Measurements from ENCODE around the gene SORBS1. TPM values are rescaled to one million over a fixed set of nuclear protein-coding genes. Genes with fewer than 3 reads are reported as not detected.

Gene SORBS1
- total RNA-seq, 1 experiment from 2014 or later: 0.56 TPM

GRCh38 chr10:95286707-95287106 lies 274.5 kb downstream of the SORBS1 start:
- Histone ChIP-seq H3K36me3 (ENCODE audit: insufficient read depth, low read length, poor library complexity, severe bottlenecking) (no peaks in the 10 kb centered on the region), H3K9me3 (ENCODE audit: low read depth, low read length, poor library complexity, severe bottlenecking) (no peaks in the 10 kb centered on the region), H3K27me3 (replicated peaks; ENCODE audit: insufficient read depth, low read depth, low read length, poor library complexity) (peaks cover 56% of the 10 kb centered on the region), H3K27ac (ENCODE audit: low read depth, low read length, poor library complexity, severe bottlenecking) (no peak overlapping the region), H3K4me3 (ENCODE audit: low read depth, low read length, poor library complexity, severe bottlenecking) (no peak overlapping the region), H3K4me1 (ENCODE audit: insufficient read depth, low read length, poor library complexity, severe bottlenecking) (no peaks in the 10 kb centered on the region)
- POLR2A ChIA-PET (ENCODE audit: low non-redundant PET): no interaction called here
- intact Hi-C loops (cut with micrococcal nuclease; ENCODE audit: unreplicated experiment): no loop called here
- no TSS peak for BruUV-seq (replicated peaks)
- no peak for TF ChIP-seq CTCF (conservative IDR thresholded peaks at IDR 0.05; ENCODE audit: low read depth, low read length)
- TF ChIP-seq EZH2 (IDR thresholded peaks at IDR 0.05; ENCODE audit: borderline replicate concordance, low read depth, low read length, poor library complexity, severe bottlenecking): no peak
- CTCF ChIA-PET: interaction anchor here (0.6 kb wide), 1 partner anchor 285 kb away, joined by 6 read pairs; no protein-coding TSS in a partner anchor
- no peak for DNase-seq (ENCODE audit: low spot score)

DNA sequence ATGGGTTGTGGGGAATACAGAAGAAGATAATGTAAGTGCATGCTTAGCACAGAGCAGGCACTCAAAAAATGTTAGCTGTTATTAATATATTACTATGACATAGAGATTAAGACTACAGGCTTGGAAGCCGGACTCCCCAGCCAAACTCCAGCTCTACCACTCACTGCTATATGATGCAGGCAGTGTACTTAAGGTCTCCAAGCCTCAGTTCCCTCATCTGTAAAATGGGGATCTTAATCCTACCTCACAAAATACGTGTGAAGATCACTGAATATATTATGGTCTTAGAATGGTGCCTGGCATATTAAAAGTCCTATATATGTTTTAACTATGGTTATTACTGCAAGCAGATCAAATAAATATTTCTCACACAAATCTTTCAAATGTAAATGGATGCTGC lies 275.6 kb downstream of the SORBS1 start:
- Histone ChIP-seq H3K4me3 (ENCODE audit: low read depth, low read length, poor library complexity, severe bottlenecking) (no peak overlapping the region), H3K27ac (ENCODE audit: low read depth, low read length, poor library complexity, severe bottlenecking) (no peak overlapping the region), H3K36me3 (ENCODE audit: insufficient read depth, low read length, poor library complexity, severe bottlenecking) (no peaks in the 10 kb centered on the region), H3K27me3 (replicated peaks; ENCODE audit: insufficient read depth, low read depth, low read length, poor library complexity) (peaks cover 46% of the 10 kb centered on the region), H3K4me1 (ENCODE audit: insufficient read depth, low read length, poor library complexity, severe bottlenecking) (no peaks in the 10 kb centered on the region), H3K9me3 (ENCODE audit: low read depth, low read length, poor library complexity, severe bottlenecking) (no peaks in the 10 kb centered on the region)
- TF ChIP-seq EZH2 (IDR thresholded peaks at IDR 0.05; ENCODE audit: borderline replicate concordance, low read depth, low read length, poor library complexity, severe bottlenecking) (no peak), CTCF (conservative IDR thresholded peaks at IDR 0.05; ENCODE audit: low read depth, low read length) (no peak)
- POLR2A ChIA-PET (ENCODE audit: low non-redundant PET): no interaction called here
- intact Hi-C loops (cut with micrococcal nuclease; ENCODE audit: unreplicated experiment): no loop called here
- no TSS peak for BruUV-seq (replicated peaks)
- DNase-seq (ENCODE audit: low spot score): no peak
- CTCF ChIA-PET: no interaction called here

DNA sequence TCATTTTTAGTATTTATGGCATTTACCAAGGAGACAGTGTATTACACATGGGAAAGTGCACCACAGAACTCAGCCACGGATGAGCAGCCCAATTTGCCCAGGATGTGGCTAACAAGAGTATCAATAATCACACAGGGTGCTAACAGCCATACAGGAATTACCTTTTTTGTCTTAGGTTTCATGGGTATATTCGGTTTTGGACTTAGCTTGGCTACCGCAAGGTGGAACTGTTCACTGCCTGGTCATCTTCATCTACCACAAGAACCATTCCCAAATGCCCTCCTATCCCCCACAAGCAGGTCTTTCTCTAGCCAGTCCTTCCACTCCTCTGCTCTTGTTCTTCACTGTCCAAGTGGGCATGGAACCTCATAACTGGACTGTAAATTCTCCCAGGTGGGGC lies 276.4 kb downstream of the SORBS1 start:
- POLR2A ChIA-PET (ENCODE audit: low non-redundant PET): no interaction called here

More for the DNA sequence above, 276.4 kb downstream of the SORBS1 start:
- no peak overlapping the region for H3K4me3 ChIP-seq (ENCODE audit: low read depth, low read length, poor library complexity, severe bottlenecking)
- H3K9me3 ChIP-seq (ENCODE audit: low read depth, low read length, poor library complexity, severe bottlenecking): no peaks in the 10 kb centered on the region
- H3K36me3 ChIP-seq (ENCODE audit: insufficient read depth, low read length, poor library complexity, severe bottlenecking): no peaks in the 10 kb centered on the region
- H3K4me1 ChIP-seq (ENCODE audit: insufficient read depth, low read length, poor library complexity, severe bottlenecking): no peaks in the 10 kb centered on the region
- no TSS peak for BruUV-seq (replicated peaks)
- CTCF ChIA-PET: no interaction called here
- H3K27ac ChIP-seq (ENCODE audit: low read depth, low read length, poor library complexity, severe bottlenecking): no peak overlapping the region
- DNase-seq (ENCODE audit: low spot score): no peak
- H3K27me3 ChIP-seq (replicated peaks; ENCODE audit: insufficient read depth, low read depth, low read length, poor library complexity): peaks cover 38% of the 10 kb centered on the region
- TF ChIP-seq EZH2 (IDR thresholded peaks at IDR 0.05; ENCODE audit: borderline replicate concordance, low read depth, low read length, poor library complexity, severe bottlenecking) (no peak), CTCF (conservative IDR thresholded peaks at IDR 0.05; ENCODE audit: low read depth, low read length) (no peak)
- intact Hi-C loops (cut with micrococcal nuclease; ENCODE audit: unreplicated experiment): no loop called here

All from A673 (cell line).